Activated T-cell treated with anti-CD3 and anti-CD28 coated beads for 24 hours (primary cell): Measurements from ENCODE around the gene COX5B.
A peak's percentile ranks its signal among the peaks of the same experiment; 100 is the strongest.
"Not testable (repeated sequence)": the region's sequence is repeated elsewhere in the genome, so short reads cannot be mapped to it uniquely, and the experiment has no call there.

Source experiments
- DNase-seq: peaks from one replicate; pipeline ENCODE4 v3.0.0-alpha.2; 2020; ENCODE audit warnings: low read depth

Gene COX5B

GRCh38 chr2:97654309-97654708, 8.4 kb downstream of the COX5B start:
- no peak for DNase-seq

GRCh38 chr2:97654791-97655190, 8.9 kb downstream of the COX5B start:
- DNase-seq: no peak

GRCh38 chr2:97656129-97656755, 10.4 kb downstream of the COX5B start:
- DNase-seq: no peak

GRCh38 chr2:97656905-97657587, 11.2 kb downstream of the COX5B start:
- DNase-seq: no peak

- no peak for DNase-seq
Observed at GRCh38 chr2:97657986-97658690, 12.3 kb downstream of the COX5B start.

- DNase-seq: no peak
Observed at GRCh38 chr2:97658691-97659157, 12.9 kb downstream of the COX5B start.

GRCh38 chr2:97659256-97660043, 13.6 kb downstream of the COX5B start:
- DNase-seq: no peak

GRCh38 chr2:97660044-97660774, 14.3 kb downstream of the COX5B start:
- DNase-seq: no peak

GRCh38 chr2:97660775-97661389, 15.0 kb downstream of the COX5B start:
- DNase-seq: no peak

- no peak for DNase-seq
Observed at GRCh38 chr2:97661927-97662326, 16.1 kb downstream of the COX5B start.

- DNase-seq: no peak
Observed at GRCh38 chr2:97662386-97662894, 16.6 kb downstream of the COX5B start.

- DNase-seq: peak; percentile 83
Observed at GRCh38 chr2:97662895-97663625, 17.2 kb downstream of the COX5B start.

- DNase-seq: no peak
Observed at GRCh38 chr2:97663626-97663961, 17.7 kb downstream of the COX5B start.

- DNase-seq: peak; percentile 97
Observed at GRCh38 chr2:97663962-97664635, 18.2 kb downstream of the COX5B start, which contains the start of gene ACTR1B. Gene ACTR1B (minus strand): TSS chr2:97664044. CDS start chr2:97663890, 154 bp downstream.

- DNase-seq: no peak
Observed at GRCh38 chr2:97664636-97664970, 18.7 kb downstream of the COX5B start.

GRCh38 chr2:97669448-97669847, 23.6 kb downstream of the COX5B start, which contains the start of gene C2orf92:
Gene C2orf92 (plus strand): TSS chr2:97669713. CDS start chr2:97669789, 76 bp downstream.
- DNase-seq: no peak

- no peak for DNase-seq
Observed at GRCh38 chr2:97670471-97670870, 24.6 kb downstream of the COX5B start.

- DNase-seq: no peak
Observed at GRCh38 chr2:97671526-97671925, 25.7 kb downstream of the COX5B start.

- not testable (repeated sequence) for DNase-seq
Observed at GRCh38 chr2:97672606-97673140, 26.8 kb downstream of the COX5B start.
